IMR-90 (cell line): ENCODE data around the gene KCNG4. TPM values are rescaled to one million over a fixed set of nuclear protein-coding genes. Genes with fewer than 3 reads are reported as not detected.

Experiments
- ATAC-seq: fragments of 200-7000 bp; cut with Tn5 transposase; 2 replicates; pipeline ENCODE4 v1.9.1; 2020; ENCODE audit warnings: low read depth, mild to moderate bottlenecking, moderate library complexity
- BruUV-seq: library from RNA; stranded (reverse); fragments of 400-500 nt; replicated peaks from 2 replicates; lab custom pipeline; 2021; lab: Mats Ljungman, UMichigan
- CTCF ChIA-PET: fragments of 300-600 bp; formaldehyde crosslinking; extraction: SDS; loops from one replicate; lab custom pipeline; 2021; ENCODE audit warnings: antibody characterized with exemption; lab: Yijun Ruan, JAX
- POLR2A ChIA-PET: fragments of 300-600 bp; sonication (Branson Sonifier 250); formaldehyde crosslinking; loops from one replicate; lab custom pipeline; 2022; ENCODE audit warnings: antibody characterized with exemption; ENCODE audit not compliant: unreplicated experiment; lab: Charles Lee
- DNase-seq: peaks from one replicate; pipeline ENCODE4 v3.0.0; 2013
- H2AFZ ChIP-seq: replicated peaks from 2 replicates; pipeline ENCODE3; 2013; ENCODE audit warnings: low read length, mild to moderate bottlenecking; ENCODE audit not compliant: poor library complexity
- H2AK5ac ChIP-seq: 2 replicates; pipeline ENCODE4 v1.6.1; 2013; ENCODE audit warnings: low read depth, low read length, inconsistent platforms
- H2AK9ac ChIP-seq: replicated peaks from 2 replicates; pipeline ENCODE3; 2013; ENCODE audit warnings: mild to moderate bottlenecking, low read depth, low read length, moderate library complexity; ENCODE audit not compliant: poor library complexity
- H2BK120ac ChIP-seq: 2 replicates; pipeline ENCODE4 v1.6.1; 2013; ENCODE audit warnings: low read depth, low read length, inconsistent platforms
- H2BK15ac ChIP-seq: 3 replicates; pipeline ENCODE4 v1.6.1; 2013; ENCODE audit warnings: low read depth, low read length, inconsistent platforms
- H2BK20ac ChIP-seq: 2 replicates; pipeline ENCODE4 v1.6.1; 2013; ENCODE audit warnings: low read depth, mild to moderate bottlenecking, inconsistent platforms, low read length, moderate library complexity
- H2BK5ac ChIP-seq: 2 replicates; pipeline ENCODE4 v1.6.1; 2013; ENCODE audit warnings: mild to moderate bottlenecking, low read depth, low read length, inconsistent platforms; ENCODE audit not compliant: poor library complexity, severe bottlenecking
- H3K14ac ChIP-seq: replicated peaks from 2 replicates; pipeline ENCODE4 v1.6.1; 2013; ENCODE audit warnings: low read depth, low read length, inconsistent platforms
- H3K18ac ChIP-seq: 2 replicates; pipeline ENCODE4 v1.6.1; 2013; ENCODE audit warnings: low read depth, low read length, control low read depth
- H3K23ac ChIP-seq: 2 replicates; pipeline ENCODE4 v1.6.1; 2013; ENCODE audit warnings: low read depth, low read length, inconsistent platforms
- H3K27ac ChIP-seq: 2 replicates; pipeline ENCODE4 v1.5.1; 2013; ENCODE audit warnings: mild to moderate bottlenecking, control low read depth, low read length; ENCODE audit not compliant: insufficient read depth
- H3K27me3 ChIP-seq: 2 replicates; pipeline ENCODE4 v1.6.1; 2013; ENCODE audit warnings: low read length; ENCODE audit not compliant: control insufficient read depth, insufficient read depth
- H3K36me3 ChIP-seq: 2 replicates; pipeline ENCODE4 v1.6.1; 2013; ENCODE audit warnings: low read length, mixed read lengths; ENCODE audit not compliant: control insufficient read depth, insufficient read depth
- H3K4ac ChIP-seq: 2 replicates; pipeline ENCODE4 v1.6.1; 2013; ENCODE audit warnings: low read depth, low read length, inconsistent platforms
- H3K4me1 ChIP-seq: 2 replicates; pipeline ENCODE4 v1.6.1; 2013; ENCODE audit warnings: low read length, mixed read lengths; ENCODE audit not compliant: control insufficient read depth, insufficient read depth
- H3K4me2 ChIP-seq: 2 replicates; pipeline ENCODE4 v1.6.1; 2013; ENCODE audit warnings: low read depth, mild to moderate bottlenecking, control low read depth, low read length, moderate library complexity
- H3K4me3 ChIP-seq: 2 replicates; pipeline ENCODE4 v1.5.1; 2013; ENCODE audit warnings: low read depth, mild to moderate bottlenecking, control low read depth, low read length, moderate library complexity; ENCODE audit not compliant: insufficient read depth
- H3K56ac ChIP-seq: 2 replicates; pipeline ENCODE4 v1.6.1; 2013; ENCODE audit warnings: low read length, inconsistent platforms; ENCODE audit not compliant: insufficient read depth; ENCODE audit errors: extremely low read depth
- H3K79me1 ChIP-seq, 2 experiments: 2 replicates each; pipeline ENCODE4 v1.6.1; 2013; ENCODE audit warnings: low read length in 2 of 2, inconsistent platforms in 1 of 2, low read depth in 1 of 2
- H3K9ac ChIP-seq: 2 replicates; pipeline ENCODE4 v1.6.1; 2013; ENCODE audit warnings: low read depth, low read length, control low read depth
- H3K9me1 ChIP-seq: 2 replicates; pipeline ENCODE4 v1.6.1; 2013; ENCODE audit warnings: low read length, inconsistent platforms; ENCODE audit not compliant: insufficient read depth
- H3K9me3 ChIP-seq: 2 replicates; pipeline ENCODE4 v1.6.1; 2013; ENCODE audit warnings: low read length; ENCODE audit not compliant: control insufficient read depth, insufficient read depth
- H4K20me1 ChIP-seq: 2 replicates; pipeline ENCODE4 v1.6.1; 2013; ENCODE audit warnings: low read length, inconsistent platforms; ENCODE audit not compliant: insufficient read depth
- H4K5ac ChIP-seq: 2 replicates; pipeline ENCODE4 v1.6.1; 2013; ENCODE audit warnings: mild to moderate bottlenecking, low read depth, low read length, control low read depth
- H4K8ac ChIP-seq, 2 experiments: 2 replicates each; pipeline ENCODE4 v1.6.1; 2013; ENCODE audit warnings: low read depth in 2 of 2, low read length in 2 of 2, control low read depth in 1 of 2, inconsistent platforms in 1 of 2
- H4K91ac ChIP-seq: 2 replicates; pipeline ENCODE4 v1.6.1; 2013; ENCODE audit warnings: low read depth, low read length, inconsistent platforms; ENCODE audit not compliant: insufficient read depth
- BHLHE40 ChIP-seq: fragments of 150-350 bp; IDR thresholded peaks from 2 replicates; pipeline ENCODE4 v1.6.1; 2016; ENCODE audit warnings: mild to moderate bottlenecking, low read depth, low read length
- CEBPB ChIP-seq: IDR thresholded peaks from 2 replicates; pipeline ENCODE4 v1.6.1; 2012; ENCODE audit warnings: low read depth, low read length, improper control_type of control experiment
- CHD1 ChIP-seq: IDR thresholded peaks from 2 replicates; pipeline ENCODE4 v1.6.1; 2012; ENCODE audit warnings: low read depth, low read length, improper control_type of control experiment
- CTCF ChIP-seq: conservative IDR thresholded peaks from 2 replicates; pipeline ENCODE4 v1.5.1; 2012; ENCODE audit warnings: mild to moderate bottlenecking, low read depth, low read length, improper control_type of control experiment
- ELK1 ChIP-seq: fragments of 150-350 bp; IDR thresholded peaks from 2 replicates; pipeline ENCODE4 v1.6.1; 2016; ENCODE audit warnings: low read depth, mild to moderate bottlenecking, low read length, moderate library complexity, borderline replicate concordance
- FOS ChIP-seq: fragments of 150-350 bp; IDR thresholded peaks from 2 replicates; pipeline ENCODE4 v1.6.1; 2016; ENCODE audit warnings: low read depth, low read length
- MAFK ChIP-seq: IDR thresholded peaks from 2 replicates; pipeline ENCODE4 v1.6.1; 2012; ENCODE audit warnings: low read depth, low read length, improper control_type of control experiment
- MAZ ChIP-seq: IDR thresholded peaks from 2 replicates; pipeline ENCODE4 v1.6.1; 2012; ENCODE audit warnings: low read depth, mild to moderate bottlenecking, low read length, improper control_type of control experiment, moderate library complexity, borderline replicate concordance
- MXI1 ChIP-seq: IDR thresholded peaks from 2 replicates; pipeline ENCODE4 v1.6.1; 2012; ENCODE audit warnings: low read depth, mild to moderate bottlenecking, low read length, moderate library complexity, borderline replicate concordance
- NFE2L2 ChIP-seq: fragments of 150-350 bp; IDR thresholded peaks from 2 replicates; pipeline ENCODE4 v1.6.1; 2016; ENCODE audit warnings: low read depth, mild to moderate bottlenecking, low read length
- POLR2A ChIP-seq: IDR thresholded peaks from 2 replicates; pipeline ENCODE4 v1.6.1; 2012; ENCODE audit warnings: mild to moderate bottlenecking, low read depth, low read length
- RAD21 ChIP-seq: IDR thresholded peaks from 2 replicates; pipeline ENCODE4 v1.6.1; 2012; ENCODE audit warnings: low read length, improper control_type of control experiment
- RCOR1 ChIP-seq: IDR thresholded peaks from 2 replicates; pipeline ENCODE4 v1.6.1; 2012; ENCODE audit warnings: mild to moderate bottlenecking, low read length, improper control_type of control experiment; ENCODE audit not compliant: insufficient replicate concordance
- RFX5 ChIP-seq: IDR thresholded peaks from 2 replicates; pipeline ENCODE4 v1.8.0; 2012; ENCODE audit warnings: low read depth, mild to moderate bottlenecking, low read length, moderate library complexity
- SMC3 ChIP-seq: fragments of 150-350 bp; IDR thresholded peaks from 2 replicates; pipeline ENCODE4 v1.6.1; 2016; ENCODE audit warnings: low read depth, mild to moderate bottlenecking, antibody characterized with exemption, low read length, moderate library complexity
- USF2 ChIP-seq: fragments of 150-350 bp; IDR thresholded peaks from 2 replicates; pipeline ENCODE4 v1.6.1; 2017; ENCODE audit warnings: mild to moderate bottlenecking, antibody characterized with exemption, low read length, low read depth
- WGBS, 2 experiments: methylation state at CpG; one replicate each; pipeline versions ENCODE4 v1.1.5 to v1.1.7; 2013; ENCODE audit warnings: missing lambda C conversion rate in 2 of 2; ENCODE audit not compliant: insufficient read length in 1 of 2; ENCODE audit errors: extremely low coverage in 2 of 2; 5-methylcytosine and 5-hydroxymethylcytosine counted together
- dilution Hi-C: fragments of 300-500 bp; cut with HindIII; formaldehyde crosslinking; loops from one replicate; pipeline ENCODE4 v1.14.3; 2018; ENCODE audit warnings: low sequenced_read_pairs; ENCODE audit not compliant: unreplicated experiment
- in situ Hi-C: fragments of 300-500 bp; cut with MboI; formaldehyde crosslinking; loops from 3 replicates; pipeline ENCODE4 v1.14.3; 2019; ENCODE audit warnings: low sequenced_read_pairs, inconsistent platforms, mixed read lengths
- intact Hi-C: fragments of 100-400 bp; cut with micrococcal nuclease; formaldehyde crosslinking; loops from 2 replicates; pipeline ENCODE4 v1.10.0; 2022
- polyA plus RNA-seq, 3 experiments: library from polyadenylated mRNA; depleted of rRNA; stranded (reverse); fragments of >200 nt; gene quantifications; 2 replicates each; pipeline ENCODE4 v1.2.3, GENCODE V29; 2012; ENCODE audit warnings: low replicate concordance in 1 of 3
- total RNA-seq: library from RNA; depleted of rRNA; stranded (reverse); fragments of >200 nt; gene quantifications from 2 replicates; pipeline ENCODE4 v1.2.3, GENCODE V29; 2012

KCNG4 gene
- total and polyA plus RNA-seq, 2 of the 4 experiments (the other 2 are of a cell fraction) = not detected

GRCh38 chr16:84199097-84199496 is 40.7 kb downstream of the KCNG4 start:
- Histone ChIP-seq H4K5ac (no peak overlapping the region), H3K18ac (no peak overlapping the region), H3K9me3 (no peaks in the 10 kb centered on the region), H3K56ac (no peak overlapping the region), H2AK9ac (no peak overlapping the region), H3K14ac (no peak overlapping the region), H2BK5ac (no peak overlapping the region), H2AFZ (no peak overlapping the region), H4K91ac (no peak overlapping the region), H3K9me1 (no peaks in the 10 kb centered on the region), H4K8ac (no peak overlapping the region), H3K4me1 (peaks cover 2% of the 10 kb centered on the region; the same call in 1 of the 2 replicates), H3K27me3 (peaks cover 24% of the 10 kb centered on the region), H3K9ac (no peak overlapping the region), H3K4ac (no peak overlapping the region), H3K79me1 (no peaks in the 10 kb centered on the region), H2BK120ac (no peak overlapping the region), H2BK15ac (no peak overlapping the region), H2BK20ac (no peak overlapping the region), H3K23ac (no peak overlapping the region), H2AK5ac (no peak overlapping the region), H3K27ac (no peak overlapping the region), H3K36me3 (no peaks in the 10 kb centered on the region), H4K20me1 (no peaks in the 10 kb centered on the region; the same call in 1 of the 2 replicates), H3K4me2 (no peak overlapping the region), H3K4me3 (no peak overlapping the region)
- TF ChIP-seq RCOR1 (no peak), MAZ (no peak), POLR2A (no peak), MXI1 (no peak), NFE2L2 (no peak), FOS (no peak), USF2 (no peak), CTCF (no peak), CHD1 (no peak), RFX5 (no peak), MAFK (no peak), BHLHE40 (no peak), CEBPB (no peak), SMC3 (no peak), ELK1 (no peak), RAD21 (no peak)
- BruUV-seq = no TSS peak
- intact Hi-C loops = no loop called here
- in situ Hi-C loops = no loop called here
- ATAC-seq (no peak), DNase-seq (no peak)
- dilution Hi-C loops = no loop called here
- POLR2A ChIA-PET = no interaction called here
- WGBS, 2 experiments = 41% methylated on average over 5 of the region's 13 CpGs; no CpG with 5 or more reads in 1 of the 2 experiments
- CTCF ChIA-PET = interaction anchor here (1.9 kb wide), 1 partner anchor 12 kb away, joined by 9 read pairs; the partner anchor contains the start of gene TAF1C
